Osteocyte (in vitro differentiated cells): Measurements from ENCODE around the gene PANX1. TPM values are rescaled to one million over a fixed set of nuclear protein-coding genes. Genes with fewer than 3 reads are reported as not detected.

Experiments used
- DNase-seq: peaks from one replicate; pipeline ENCODE4 v3.0.0; 2021; ENCODE audit warnings: mixed read lengths; ENCODE audit not compliant: unreplicated experiment; ENCODE audit errors: extremely low spot score
- H3K27ac Mint-ChIP-seq: one replicate; pipeline ENCODE4 v1.8.0; 2021; ENCODE audit warnings: mild to moderate bottlenecking, mixed read lengths; ENCODE audit not compliant: unreplicated experiment
- H3K27me3 Mint-ChIP-seq: one replicate; pipeline ENCODE4 v1.8.0; 2021; ENCODE audit warnings: mixed read lengths; ENCODE audit not compliant: unreplicated experiment
- H3K36me3 Mint-ChIP-seq: one replicate; pipeline ENCODE4 v1.8.0; 2021; ENCODE audit warnings: mixed read lengths; ENCODE audit not compliant: unreplicated experiment
- H3K4me1 Mint-ChIP-seq: one replicate; pipeline ENCODE4 v1.8.0; 2021; ENCODE audit warnings: mixed read lengths; ENCODE audit not compliant: unreplicated experiment
- H3K4me3 Mint-ChIP-seq: one replicate; pipeline ENCODE4 v1.8.0; 2021; ENCODE audit warnings: mild to moderate bottlenecking, moderate library complexity, mixed read lengths; ENCODE audit not compliant: unreplicated experiment
- H3K9me3 Mint-ChIP-seq: one replicate; pipeline ENCODE4 v1.8.0; 2021; ENCODE audit warnings: mixed read lengths; ENCODE audit not compliant: unreplicated experiment
- CTCF ChIP-seq: fragments of 200-600 bp; sonication (generic); IDR thresholded peaks from 2 replicates; pipeline ENCODE4 v1.5.0; 2021; ENCODE audit warnings: antibody characterized with exemption, mild to moderate bottlenecking, moderate library complexity
- total RNA-seq: library from RNA; stranded (reverse); gene quantifications from 2 replicates; pipeline ENCODE4 v1.2.1, GENCODE V29; 2021

The PANX1 gene
- total RNA-seq, 1 donor from 2014 or later, result 24.9 TPM

- peak overlapping the region; percentile 92 for H3K27ac Mint-ChIP-seq
- no peak for DNase-seq
- no peaks in the 10 kb centered on the region for H3K9me3 Mint-ChIP-seq
- H3K27me3 Mint-ChIP-seq, result no peaks in the 10 kb centered on the region
- H3K36me3 Mint-ChIP-seq, result no peaks in the 10 kb centered on the region
- TF ChIP-seq CTCF, result no peak
- H3K4me3 Mint-ChIP-seq, result no peak overlapping the region
- peaks cover 15% of the 10 kb centered on the region for H3K4me1 Mint-ChIP-seq
Observed at GRCh38 chr11:94128291-94128745, 323 bp upstream of the PANX1 start.

- TF ChIP-seq CTCF, result no peak
- no peak overlapping the region for H3K27ac Mint-ChIP-seq
- DNase-seq, result no peak
- H3K4me1 Mint-ChIP-seq, result peaks cover 25% of the 10 kb centered on the region
- no peaks in the 10 kb centered on the region for H3K27me3 Mint-ChIP-seq
- H3K9me3 Mint-ChIP-seq, result no peaks in the 10 kb centered on the region
- no peaks in the 10 kb centered on the region for H3K36me3 Mint-ChIP-seq
- no peak overlapping the region for H3K4me3 Mint-ChIP-seq
Observed at GRCh38 chr11:94129512-94130297, 1.1 kb downstream of the PANX1 start.

- no peak for TF ChIP-seq CTCF
- DNase-seq, result no peak
- Mint-ChIP-seq H3K9me3 (no peaks in the 10 kb centered on the region), H3K4me1 (peaks cover 32% of the 10 kb centered on the region), H3K27me3 (no peaks in the 10 kb centered on the region), H3K36me3 (no peaks in the 10 kb centered on the region), H3K4me3 (no peak overlapping the region), H3K27ac (no peak overlapping the region)
Observed at GRCh38 chr11:94130298-94131046, 1.8 kb downstream of the PANX1 start.

- Mint-ChIP-seq H3K36me3 (no peaks in the 10 kb centered on the region), H3K27ac (no peak overlapping the region), H3K4me1 (peaks cover 40% of the 10 kb centered on the region), H3K9me3 (no peaks in the 10 kb centered on the region), H3K4me3 (no peak overlapping the region), H3K27me3 (no peaks in the 10 kb centered on the region)
- DNase-seq, result peak; percentile 53
- no peak for TF ChIP-seq CTCF
Observed at GRCh38 chr11:94131047-94131717, 2.5 kb downstream of the PANX1 start.

GRCh38 chr11:94131718-94132115 lies 3.1 kb downstream of the PANX1 start:
- TF ChIP-seq CTCF, result no peak
- H3K9me3 Mint-ChIP-seq, result no peaks in the 10 kb centered on the region
- H3K27me3 Mint-ChIP-seq, result no peaks in the 10 kb centered on the region
- no peak overlapping the region for H3K27ac Mint-ChIP-seq
- no peaks in the 10 kb centered on the region for H3K36me3 Mint-ChIP-seq
- H3K4me1 Mint-ChIP-seq, result peaks cover 45% of the 10 kb centered on the region
- peak; percentile 13 for DNase-seq
- no peak overlapping the region for H3K4me3 Mint-ChIP-seq
